ENCODE data around the gene MTURN.

Gene MTURN

DNA sequence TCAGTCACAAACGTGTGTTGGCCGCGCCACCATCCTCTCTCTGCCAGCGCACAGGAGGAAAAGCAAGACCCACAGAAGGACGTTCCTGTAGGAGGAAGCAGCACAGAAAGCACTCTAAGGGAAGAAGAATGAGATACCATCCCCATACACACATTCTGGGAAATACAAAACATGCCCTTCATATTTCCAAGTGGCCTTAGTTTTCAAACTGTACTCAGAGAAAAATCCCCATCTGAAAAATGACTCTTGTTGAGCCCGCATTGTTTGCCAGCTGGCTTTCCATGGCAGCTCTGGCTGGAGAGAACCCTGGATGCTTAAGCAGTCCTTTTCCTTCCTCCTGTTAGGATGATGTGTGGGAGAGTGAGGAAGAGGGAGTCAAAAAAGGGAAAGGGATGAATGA lies 33.1 kb downstream of the MTURN start:
- H3K9me3 ChIP-seq (ENCODE audit: control insufficient read depth, low read length) = no peaks in the 10 kb centered on the region
- no peaks in the 10 kb centered on the region for H3K36me3 ChIP-seq (ENCODE audit: control insufficient read depth, insufficient read depth, low read length)
- H3K4me3 ChIP-seq (ENCODE audit: insufficient read depth, low read depth, low read length, poor library complexity, severe bottlenecking) = no peak overlapping the region
- no peaks in the 10 kb centered on the region for H3K4me1 ChIP-seq (ENCODE audit: control insufficient read depth, insufficient read depth, low read length, poor library complexity, severe bottlenecking)
- no peak overlapping the region for H3K27ac ChIP-seq (ENCODE audit: insufficient read depth, low read length, poor library complexity, severe bottlenecking)
- no peaks in the 10 kb centered on the region for H3K27me3 ChIP-seq (replicated peaks; ENCODE audit: control insufficient read depth, insufficient read depth, low read length, poor library complexity, severe bottlenecking)
- DNase-seq = no peak

DNA sequence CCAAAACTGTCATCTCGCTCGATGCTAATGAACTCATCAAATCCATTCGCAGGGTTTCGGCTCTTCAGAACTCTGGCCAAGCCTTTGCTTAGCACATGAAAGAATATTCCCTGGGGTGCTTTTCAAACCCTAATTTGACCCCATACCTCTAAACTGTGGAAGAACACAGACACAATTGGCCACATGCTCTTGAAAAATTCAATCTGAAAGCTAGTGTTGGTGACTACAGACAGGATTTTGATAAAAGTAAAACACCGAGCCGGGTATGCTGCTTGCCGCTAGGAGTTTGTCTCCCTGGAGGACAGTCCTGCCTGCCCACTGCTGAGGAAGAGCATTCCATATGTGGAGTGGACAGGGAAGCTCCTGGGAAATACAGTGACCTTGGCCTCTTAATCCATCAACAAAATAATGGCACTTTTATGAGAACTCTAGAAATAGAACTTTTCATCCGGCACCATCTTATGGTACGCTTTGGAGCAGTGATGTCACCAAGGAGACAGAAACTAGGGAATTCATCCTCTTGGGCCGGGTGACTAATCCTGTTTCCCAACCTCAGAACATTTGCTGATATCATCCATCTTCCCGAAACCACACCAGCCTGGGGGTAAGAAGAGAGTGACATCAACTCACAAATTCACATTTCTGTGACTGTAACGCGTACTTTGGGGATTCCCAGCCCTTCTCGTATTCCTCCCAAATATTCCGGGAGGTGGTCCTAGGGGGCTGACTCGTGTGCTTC lies 34.2 kb downstream of the MTURN start:
- Histone ChIP-seq H3K9me3 (ENCODE audit: control insufficient read depth, low read length) (no peaks in the 10 kb centered on the region), H3K27me3 (replicated peaks; ENCODE audit: control insufficient read depth, insufficient read depth, low read length, poor library complexity, severe bottlenecking) (no peaks in the 10 kb centered on the region), H3K4me1 (ENCODE audit: control insufficient read depth, insufficient read depth, low read length, poor library complexity, severe bottlenecking) (no peaks in the 10 kb centered on the region), H3K27ac (ENCODE audit: insufficient read depth, low read length, poor library complexity, severe bottlenecking) (no peak overlapping the region), H3K36me3 (ENCODE audit: control insufficient read depth, insufficient read depth, low read length) (no peaks in the 10 kb centered on the region), H3K4me3 (ENCODE audit: insufficient read depth, low read depth, low read length, poor library complexity, severe bottlenecking) (no peak overlapping the region)
- DNase-seq = no peak

DNA sequence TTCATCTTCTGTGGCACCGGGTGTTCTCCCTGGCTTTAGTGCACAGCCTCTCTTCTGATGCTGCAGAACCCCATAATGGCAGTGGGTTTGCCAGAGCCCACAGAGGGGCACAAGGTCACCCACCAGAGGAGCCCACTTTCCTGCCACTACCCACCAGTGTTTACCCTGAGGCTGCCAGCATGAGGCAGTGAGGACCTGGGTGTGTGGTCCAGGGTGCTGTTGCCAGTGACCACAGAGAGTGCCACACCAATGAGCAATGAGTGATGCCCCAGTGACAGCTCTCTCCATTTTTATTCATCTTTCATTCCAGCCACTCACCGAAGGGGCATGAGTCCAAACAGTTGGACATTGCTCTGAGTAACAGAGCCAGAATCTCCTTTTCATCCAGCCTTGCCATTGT lies 34.8 kb downstream of the MTURN start:
- Histone ChIP-seq H3K9me3 (ENCODE audit: control insufficient read depth, low read length) (no peaks in the 10 kb centered on the region), H3K36me3 (ENCODE audit: control insufficient read depth, insufficient read depth, low read length) (no peaks in the 10 kb centered on the region), H3K4me1 (ENCODE audit: control insufficient read depth, insufficient read depth, low read length, poor library complexity, severe bottlenecking) (no peaks in the 10 kb centered on the region), H3K4me3 (ENCODE audit: insufficient read depth, low read depth, low read length, poor library complexity, severe bottlenecking) (no peak overlapping the region), H3K27ac (ENCODE audit: insufficient read depth, low read length, poor library complexity, severe bottlenecking) (no peak overlapping the region), H3K27me3 (replicated peaks; ENCODE audit: control insufficient read depth, insufficient read depth, low read length, poor library complexity, severe bottlenecking) (no peaks in the 10 kb centered on the region)
- no peak for DNase-seq

DNA sequence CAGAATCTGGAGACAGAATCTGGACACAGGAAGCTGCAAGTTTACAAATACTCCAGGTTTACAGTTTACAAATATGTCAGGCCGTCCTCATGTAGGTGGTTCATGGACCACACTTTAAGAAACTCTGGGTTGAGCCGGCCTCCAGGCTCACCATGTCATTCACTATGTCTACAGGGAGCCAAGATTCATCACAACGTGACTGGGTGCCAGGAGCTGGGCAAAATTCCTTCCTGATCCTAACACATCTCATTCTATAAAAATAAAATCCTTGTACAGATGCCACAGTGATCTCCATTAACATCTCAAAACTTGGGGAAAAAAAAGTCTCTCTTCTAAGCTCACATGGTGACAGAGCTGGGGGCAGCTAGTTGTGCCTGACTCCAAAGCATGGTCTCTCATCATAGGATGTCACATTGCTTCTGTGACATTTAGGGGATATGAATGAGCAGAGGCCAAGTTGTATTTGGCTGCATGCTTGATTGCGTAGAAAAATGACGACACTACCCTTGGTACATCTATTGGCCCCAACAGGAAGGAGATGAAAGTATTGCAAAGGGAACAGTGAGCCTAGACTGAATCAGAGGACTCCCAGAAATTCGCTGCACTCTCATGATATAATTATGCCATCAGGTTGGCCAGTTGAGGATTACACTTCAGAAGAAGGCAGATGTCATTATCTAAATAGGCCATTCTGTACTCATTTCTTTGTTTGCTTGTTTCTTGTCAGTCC lies 35.9 kb downstream of the MTURN start:
- H3K27me3 ChIP-seq (replicated peaks; ENCODE audit: control insufficient read depth, insufficient read depth, low read length, poor library complexity, severe bottlenecking) = no peaks in the 10 kb centered on the region
- H3K27ac ChIP-seq (ENCODE audit: insufficient read depth, low read length, poor library complexity, severe bottlenecking) = no peak overlapping the region
- H3K36me3 ChIP-seq (ENCODE audit: control insufficient read depth, insufficient read depth, low read length) = no peaks in the 10 kb centered on the region
- no peak overlapping the region for H3K4me3 ChIP-seq (ENCODE audit: insufficient read depth, low read depth, low read length, poor library complexity, severe bottlenecking)
- no peaks in the 10 kb centered on the region for H3K4me1 ChIP-seq (ENCODE audit: control insufficient read depth, insufficient read depth, low read length, poor library complexity, severe bottlenecking)
- no peak for DNase-seq
- H3K9me3 ChIP-seq (ENCODE audit: control insufficient read depth, low read length) = no peaks in the 10 kb centered on the region

DNA sequence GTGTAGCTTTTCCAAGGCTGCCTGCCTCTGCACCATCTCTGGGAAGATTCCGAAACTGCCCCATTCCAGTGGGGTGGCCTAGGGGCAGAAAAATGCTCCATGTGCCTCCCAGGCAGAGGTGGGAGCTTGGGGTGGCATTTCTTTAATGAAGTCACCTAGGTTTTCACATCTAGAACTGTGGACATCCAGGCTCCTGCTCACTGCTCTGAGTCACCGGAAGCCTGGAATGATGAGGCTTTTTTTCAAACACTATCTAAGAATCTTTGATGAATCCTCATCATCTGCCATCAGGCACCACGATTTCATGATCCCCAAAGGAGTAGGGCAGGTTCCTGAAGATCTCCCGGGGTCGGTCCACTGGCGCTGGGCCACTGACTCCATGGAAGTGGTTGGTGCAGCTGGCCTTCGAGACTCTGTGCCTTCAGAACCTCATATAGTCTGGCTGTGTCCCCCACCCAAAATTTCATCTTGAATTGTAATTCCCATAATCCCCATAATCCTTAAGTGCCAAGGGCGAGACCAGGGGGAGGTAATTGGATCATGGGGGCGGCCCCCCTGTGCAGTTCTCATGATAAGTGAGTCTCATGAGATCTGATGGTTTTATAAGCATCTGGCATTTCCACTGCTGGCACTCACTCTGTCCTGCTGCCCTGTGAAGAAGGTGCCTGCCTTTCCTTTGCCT lies 37.1 kb downstream of the MTURN start:
- DNase-seq = no peak
- Histone ChIP-seq H3K4me3 (ENCODE audit: insufficient read depth, low read depth, low read length, poor library complexity, severe bottlenecking) (no peak overlapping the region), H3K27me3 (replicated peaks; ENCODE audit: control insufficient read depth, insufficient read depth, low read length, poor library complexity, severe bottlenecking) (no peaks in the 10 kb centered on the region), H3K36me3 (ENCODE audit: control insufficient read depth, insufficient read depth, low read length) (no peaks in the 10 kb centered on the region), H3K27ac (ENCODE audit: insufficient read depth, low read length, poor library complexity, severe bottlenecking) (no peak overlapping the region), H3K4me1 (ENCODE audit: control insufficient read depth, insufficient read depth, low read length, poor library complexity, severe bottlenecking) (no peaks in the 10 kb centered on the region), H3K9me3 (ENCODE audit: control insufficient read depth, low read length) (no peaks in the 10 kb centered on the region)

DNA sequence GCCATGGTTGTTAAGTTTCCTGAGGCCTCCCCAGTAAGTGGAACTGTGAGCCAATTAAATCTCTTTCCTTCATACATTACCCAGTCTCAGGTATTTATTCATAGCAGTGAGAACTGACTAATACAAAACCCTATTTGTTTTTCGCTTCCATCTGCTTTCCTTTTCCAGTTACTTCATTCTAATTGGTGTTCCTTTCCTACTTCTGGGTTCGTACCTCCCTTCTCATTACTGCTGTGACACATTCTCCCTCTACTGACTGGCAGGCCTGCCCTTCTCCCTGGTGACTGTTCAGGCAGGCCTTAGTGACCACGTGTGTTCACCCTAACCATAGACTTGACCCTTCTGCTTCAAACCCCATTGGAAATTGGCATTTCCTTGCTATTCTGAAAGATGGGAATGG lies 37.7 kb downstream of the MTURN start:
- no peak for DNase-seq
- no peak overlapping the region for H3K27ac ChIP-seq (ENCODE audit: insufficient read depth, low read length, poor library complexity, severe bottlenecking)
- H3K4me1 ChIP-seq (ENCODE audit: control insufficient read depth, insufficient read depth, low read length, poor library complexity, severe bottlenecking) = no peaks in the 10 kb centered on the region
- no peaks in the 10 kb centered on the region for H3K36me3 ChIP-seq (ENCODE audit: control insufficient read depth, insufficient read depth, low read length)
- H3K27me3 ChIP-seq (replicated peaks; ENCODE audit: control insufficient read depth, insufficient read depth, low read length, poor library complexity, severe bottlenecking) = no peaks in the 10 kb centered on the region
- no peak overlapping the region for H3K4me3 ChIP-seq (ENCODE audit: insufficient read depth, low read depth, low read length, poor library complexity, severe bottlenecking)
- H3K9me3 ChIP-seq (ENCODE audit: control insufficient read depth, low read length) = no peaks in the 10 kb centered on the region

DNA sequence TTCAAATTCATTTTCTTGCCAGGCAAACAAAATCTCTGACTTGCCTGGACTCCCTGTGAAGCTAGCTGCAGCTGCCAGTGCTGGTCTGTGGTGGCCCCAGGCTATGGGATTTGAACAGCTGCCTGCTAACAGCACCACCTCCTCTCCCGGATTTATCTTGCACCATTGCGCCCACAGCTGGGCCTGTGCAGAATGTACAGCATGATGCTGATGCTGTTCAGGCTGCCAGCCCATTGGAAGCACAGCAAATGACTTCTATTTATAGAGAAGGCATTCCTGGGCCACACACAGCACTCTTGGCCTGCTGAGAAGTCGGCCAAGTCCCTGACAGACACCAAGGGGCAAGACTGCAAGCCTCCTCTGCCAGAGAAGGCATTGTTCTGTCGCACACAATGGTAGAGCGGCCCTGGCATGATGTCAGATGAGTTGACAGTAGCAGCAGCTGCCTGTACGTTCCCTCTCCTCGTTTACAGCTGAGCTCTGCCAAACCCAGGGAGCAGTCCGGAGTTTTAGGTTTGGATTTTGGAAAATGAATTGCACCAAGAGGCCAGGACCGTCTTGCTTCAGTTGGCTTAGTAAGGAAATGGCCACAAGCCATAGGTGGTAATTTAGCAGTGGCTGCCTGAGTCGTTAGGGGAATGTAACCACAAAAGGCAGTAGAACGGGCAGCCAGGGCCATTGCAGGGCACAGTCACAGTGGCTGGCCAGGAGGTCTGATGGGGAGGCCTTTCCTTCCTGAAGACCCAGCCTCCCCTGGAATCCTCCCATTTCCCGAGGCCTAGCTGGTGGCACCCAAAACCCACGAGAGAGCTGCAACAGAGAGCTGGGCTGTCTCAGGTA lies 38.5 kb downstream of the MTURN start:
- Histone ChIP-seq H3K9me3 (ENCODE audit: control insufficient read depth, low read length) (no peaks in the 10 kb centered on the region), H3K36me3 (ENCODE audit: control insufficient read depth, insufficient read depth, low read length) (no peaks in the 10 kb centered on the region), H3K27me3 (replicated peaks; ENCODE audit: control insufficient read depth, insufficient read depth, low read length, poor library complexity, severe bottlenecking) (no peaks in the 10 kb centered on the region), H3K4me1 (ENCODE audit: control insufficient read depth, insufficient read depth, low read length, poor library complexity, severe bottlenecking) (no peaks in the 10 kb centered on the region), H3K4me3 (ENCODE audit: insufficient read depth, low read depth, low read length, poor library complexity, severe bottlenecking) (no peak overlapping the region), H3K27ac (ENCODE audit: insufficient read depth, low read length, poor library complexity, severe bottlenecking) (no peak overlapping the region)
- no peak for DNase-seq

DNA sequence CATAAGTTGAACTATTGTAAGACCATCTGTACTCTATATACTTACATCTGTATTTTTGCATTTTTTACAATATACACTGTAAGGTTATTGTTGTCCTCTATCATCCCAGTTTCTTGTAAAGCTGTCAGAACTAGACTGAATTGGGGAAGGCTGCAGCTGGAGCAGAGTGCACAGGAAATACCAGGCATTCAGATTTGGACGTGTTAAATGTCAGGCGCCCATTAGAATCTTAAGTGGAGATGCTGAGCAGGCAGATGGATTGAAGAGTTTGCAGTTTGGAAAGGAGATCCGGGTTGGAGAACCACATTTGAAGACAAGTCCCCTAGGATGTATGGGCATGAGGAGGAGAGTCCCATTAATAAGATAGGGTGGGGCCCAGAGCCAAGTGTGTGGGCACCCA lies 40.4 kb downstream of the MTURN start:
- Histone ChIP-seq H3K4me3 (ENCODE audit: insufficient read depth, low read depth, low read length, poor library complexity, severe bottlenecking) (no peak overlapping the region), H3K27me3 (replicated peaks; ENCODE audit: control insufficient read depth, insufficient read depth, low read length, poor library complexity, severe bottlenecking) (no peaks in the 10 kb centered on the region), H3K36me3 (ENCODE audit: control insufficient read depth, insufficient read depth, low read length) (no peaks in the 10 kb centered on the region), H3K27ac (ENCODE audit: insufficient read depth, low read length, poor library complexity, severe bottlenecking) (no peak overlapping the region), H3K9me3 (ENCODE audit: control insufficient read depth, low read length) (no peaks in the 10 kb centered on the region), H3K4me1 (ENCODE audit: control insufficient read depth, insufficient read depth, low read length, poor library complexity, severe bottlenecking) (no peaks in the 10 kb centered on the region)
- no peak for DNase-seq

DNA sequence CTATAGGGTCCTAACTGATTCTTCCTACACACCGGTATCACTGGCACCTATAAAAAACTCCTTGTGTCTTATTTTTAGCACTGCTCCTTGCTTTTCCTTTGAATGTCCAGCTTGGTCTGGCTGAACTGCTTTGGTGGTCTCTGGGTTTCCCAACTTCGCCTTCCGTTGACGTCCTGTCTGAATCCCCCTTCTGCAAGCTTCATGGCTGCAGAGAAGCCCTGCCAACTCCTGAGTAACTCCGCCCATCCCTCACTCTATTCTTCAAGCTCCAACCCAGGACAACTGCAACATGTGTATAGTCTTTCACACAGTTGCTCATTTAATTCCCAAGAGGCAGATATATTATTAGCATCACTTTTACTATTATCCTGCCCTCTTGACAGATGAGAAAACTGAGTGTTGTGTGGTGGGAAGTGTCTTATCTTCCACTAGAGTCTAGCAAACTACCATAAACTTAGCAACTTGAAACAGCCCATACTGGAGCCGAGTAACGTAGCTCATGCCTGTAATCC lies 40.9 kb downstream of the MTURN start:
- no peak overlapping the region for H3K4me3 ChIP-seq (ENCODE audit: insufficient read depth, low read depth, low read length, poor library complexity, severe bottlenecking)
- no peaks in the 10 kb centered on the region for H3K9me3 ChIP-seq (ENCODE audit: control insufficient read depth, low read length)
- DNase-seq = no peak
- no peaks in the 10 kb centered on the region for H3K4me1 ChIP-seq (ENCODE audit: control insufficient read depth, insufficient read depth, low read length, poor library complexity, severe bottlenecking)
- no peaks in the 10 kb centered on the region for H3K27me3 ChIP-seq (replicated peaks; ENCODE audit: control insufficient read depth, insufficient read depth, low read length, poor library complexity, severe bottlenecking)
- H3K27ac ChIP-seq (ENCODE audit: insufficient read depth, low read length, poor library complexity, severe bottlenecking) = no peak overlapping the region
- no peaks in the 10 kb centered on the region for H3K36me3 ChIP-seq (ENCODE audit: control insufficient read depth, insufficient read depth, low read length)

All from effector memory CD4-positive, alpha-beta T cell (primary cell).